HCT116 (cell line): Measurements from ENCODE around the gene SGMS2. TPM values are rescaled to one million over a fixed set of nuclear protein-coding genes. Genes with fewer than 3 reads are reported as not detected.

Experiments
- ATAC-seq: fragments of 200-7000 bp; cut with Tn5 transposase; 2 replicates; pipeline ENCODE4 v1.9.1; 2020; ENCODE audit warnings: mild to moderate bottlenecking, moderate library complexity
- BruUV-seq: library from RNA; stranded (reverse); fragments of 400-500 nt; replicated peaks from 2 replicates; lab custom pipeline; 2021; lab: Mats Ljungman, UMichigan
- CTCF ChIA-PET: fragments of 300-600 bp; sonication (Branson Sonifier 250); formaldehyde crosslinking; loops from one replicate; lab custom pipeline; 2021; ENCODE audit warnings: antibody characterized with exemption; lab: Charles Lee
- POLR2A ChIA-PET: fragments of 300-600, 350-600 bp; sonication (Branson Sonifier 250); formaldehyde crosslinking; loops from one replicate; lab custom pipeline; 2021; ENCODE audit warnings: antibody characterized with exemption; lab: Charles Lee
- RAD21 ChIA-PET, 2 experiments: fragments of 300-600 bp; sonication (Branson Sonifier 250); formaldehyde crosslinking; loops; one replicate each; lab custom pipeline; 2023; ENCODE audit warnings: low total read pairs in 2 of 2; ENCODE audit not compliant: uncharacterized antibody in 2 of 2, unreplicated experiment in 2 of 2, low non-redundant PET in 1 of 2; lab: Charles Lee
- DNase-seq: peaks from one replicate; pipeline ENCODE4 v3.0.0-alpha.2; 2010; ENCODE audit warnings: low read depth, low spot score
- H2AFZ ChIP-seq: fragments of 200-600 bp; shearing (Covaris generic), sonication (generic); 2 replicates; pipeline ENCODE4 v1.6.1; 2017; ENCODE audit warnings: low read depth, mixed run types, mixed read lengths, antibody characterized with exemption, low read length; ENCODE audit not compliant: poor library complexity, severe bottlenecking
- H3K27ac ChIP-seq: 2 replicates; pipeline ENCODE4 v1.5.1; 2012; ENCODE audit warnings: low read depth, low read length
- H3K27me3 ChIP-seq: fragments of 200-600 bp; sonication (generic); 2 replicates; pipeline ENCODE4 v1.6.1; 2016; ENCODE audit warnings: mixed run types, low read length, mixed read lengths; ENCODE audit not compliant: insufficient read depth
- H3K36me3 ChIP-seq, 2 experiments: fragments of 200-500 bp in 1 of 2; fragments of 200-600 bp in 1 of 2; sonication (Bioruptor generic) in 1 of 2; sonication (generic) in 1 of 2; 2 replicates each; pipeline versions ENCODE4 v1.5.1 to v1.6.1; 2014 to 2016; ENCODE audit warnings: low read length in 2 of 2, inconsistent platforms in 1 of 2, mixed read lengths in 1 of 2, mixed run types in 1 of 2; ENCODE audit not compliant: insufficient read depth in 2 of 2, control insufficient read depth in 1 of 2
- H3K4me1 ChIP-seq, 2 experiments: fragments of 200-600 bp in 1 of 2; sonication (generic) in 1 of 2; 2 replicates each; pipeline versions ENCODE4 v1.5.1 to v1.6.1; 2012 to 2017; ENCODE audit warnings: low read length in 2 of 2, inconsistent platforms in 1 of 2, mild to moderate bottlenecking in 1 of 2, mixed read lengths in 1 of 2, mixed run types in 1 of 2, moderate library complexity in 1 of 2; ENCODE audit not compliant: insufficient read depth in 2 of 2, control insufficient read depth in 1 of 2
- H3K4me2 ChIP-seq: fragments of 200-600 bp; sonication (generic); 2 replicates; pipeline ENCODE4 v1.6.1; 2017; ENCODE audit warnings: mixed run types, low read length, mixed read lengths
- H3K4me3 ChIP-seq, 2 experiments: fragments of 200-600 bp in 1 of 2; sonication (generic) in 1 of 2; replicated peaks in 1 of 2; 2 replicates each; pipeline ENCODE4 v1.5.1; 2011 to 2016; ENCODE audit warnings: low read length in 2 of 2, control low read depth in 1 of 2, low read depth in 1 of 2, mild to moderate bottlenecking in 1 of 2, mixed read lengths in 1 of 2, mixed run types in 1 of 2
- H3K79me2 ChIP-seq: fragments of 200-600 bp; sonication (generic); 2 replicates; pipeline ENCODE4 v1.6.1; 2017; ENCODE audit warnings: mild to moderate bottlenecking, mixed run types, low read length, moderate library complexity, mixed read lengths; ENCODE audit not compliant: insufficient read depth
- H3K9ac ChIP-seq: fragments of 200-600 bp; sonication (generic); 2 replicates; pipeline ENCODE4 v1.6.1; 2016; ENCODE audit warnings: low read length, mixed read lengths
- H3K9me2 ChIP-seq: fragments of 200-600 bp; sonication (generic), shearing (Covaris generic); 2 replicates; pipeline ENCODE4 v1.6.1; 2017; ENCODE audit warnings: mixed run types, mild to moderate bottlenecking, moderate library complexity; ENCODE audit not compliant: insufficient read depth
- H3K9me3 ChIP-seq, 2 experiments: fragments of 200-500 bp in 1 of 2; fragments of 200-600 bp in 1 of 2; sonication (Bioruptor generic) in 1 of 2; sonication (generic) in 1 of 2; 2 replicates each; pipeline ENCODE4 v1.6.1; 2014 to 2017; ENCODE audit warnings: low read length in 2 of 2, mixed read lengths in 2 of 2, inconsistent platforms in 1 of 2, low read depth in 1 of 2, mild to moderate bottlenecking in 1 of 2, mixed run types in 1 of 2, moderate library complexity in 1 of 2; ENCODE audit not compliant: control insufficient read depth in 1 of 2, insufficient read depth in 1 of 2
- H4K20me1 ChIP-seq: fragments of 200-600 bp; sonication (generic), shearing (Covaris generic); 2 replicates; pipeline ENCODE4 v1.6.1; 2017; ENCODE audit warnings: mixed run types, mild to moderate bottlenecking, moderate library complexity; ENCODE audit not compliant: insufficient read depth
- CBX3 ChIP-seq: IDR thresholded peaks from 2 replicates; pipeline ENCODE4 v1.6.1; 2012; ENCODE audit warnings: low read depth
- EGR1 ChIP-seq: IDR thresholded peaks from 2 replicates; pipeline ENCODE4 v1.6.1; 2012; ENCODE audit warnings: low read depth
- EZH2phosphoT487 ChIP-seq: fragments of 200-600 bp; IDR thresholded peaks from 2 replicates; pipeline ENCODE4 v1.6.1; 2018; ENCODE audit warnings: antibody characterized with exemption, borderline replicate concordance
- FOSL1 ChIP-seq: IDR thresholded peaks from 2 replicates; pipeline ENCODE4 v1.6.1; 2012; ENCODE audit warnings: low read depth
- JUND ChIP-seq: IDR thresholded peaks from 2 replicates; pipeline ENCODE4 v1.6.1; 2012
- POLR2AphosphoS5 ChIP-seq: IDR thresholded peaks from 2 replicates; pipeline ENCODE4 v1.6.1; 2011; ENCODE audit warnings: mild to moderate bottlenecking, low read depth, low read length, moderate library complexity
- ZBTB33 ChIP-seq: IDR thresholded peaks from 2 replicates; pipeline ENCODE4 v1.6.1; 2011; ENCODE audit warnings: mild to moderate bottlenecking, low read length, moderate library complexity; ENCODE audit not compliant: insufficient replicate concordance; ENCODE audit errors: extremely low read depth
- ZFX ChIP-seq: fragments of 450-650 bp; IDR thresholded peaks from 2 replicates; pipeline ENCODE4 v1.6.1; 2017
- ZNF274 ChIP-seq: fragments of 200-500 bp; sonication (Bioruptor generic); IDR thresholded peaks from 2 replicates; pipeline ENCODE4 v1.6.1; 2014; ENCODE audit warnings: mild to moderate bottlenecking, low read depth, low read length, inconsistent platforms
- intact Hi-C: fragments of 100-400 bp; cut with micrococcal nuclease; formaldehyde crosslinking; loops from 2 replicates; pipeline ENCODE4 v1.10.0; 2022
- total RNA-seq: library from RNA; stranded (reverse); gene quantifications from one replicate; pipeline ENCODE4 v1.2.1, GENCODE V29; 2021; ENCODE audit not compliant: unreplicated experiment
- TF ChIP-seq, protein P1 (sequence below): IDR thresholded peaks from 2 replicates; pipeline ENCODE4 v1.6.1; 2012; ENCODE audit warnings: low read depth
- TF ChIP-seq, protein P2 (sequence below): IDR thresholded peaks from 2 replicates; pipeline ENCODE4 v1.6.1; 2012

The SGMS2 gene
- total RNA-seq, 1 experiment from 2014 or later: 36.6 TPM

- H3K27me3 ChIP-seq: no peaks in the 10 kb centered on the region
- H3K36me3 ChIP-seq: no peaks in the 10 kb centered on the region
- H4K20me1 ChIP-seq: no peaks in the 10 kb centered on the region
- H3K4me1 ChIP-seq: no peaks in the 10 kb centered on the region
- no peak overlapping the region for H2AFZ ChIP-seq
- RAD21 ChIA-PET: no interaction called here
- ATAC-seq: no peak
- intact Hi-C loops: no loop called here
- H3K9ac ChIP-seq: no peak overlapping the region
- H3K4me3 ChIP-seq: no peak overlapping the region
- TF ChIP-seq ZBTB33 (no peak), JUND (no peak), POLR2AphosphoS5 (no peak)
- TF ChIP-seq, all 23 proteins: peak for 0
- BruUV-seq: no TSS peak
- H3K4me2 ChIP-seq: no peak overlapping the region
- no peaks in the 10 kb centered on the region for H3K9me2 ChIP-seq
- H3K79me2 ChIP-seq: no peaks in the 10 kb centered on the region
- DNase-seq: no peak
- no peak overlapping the region for H3K27ac ChIP-seq
- no peaks in the 10 kb centered on the region for H3K9me3 ChIP-seq
- ChIA-PET CTCF (no interaction called here), POLR2A (no interaction called here)
Measured at GRCh38 chr4:107793996-107794395, 30.7 kb upstream of the SGMS2 start.

DNA sequence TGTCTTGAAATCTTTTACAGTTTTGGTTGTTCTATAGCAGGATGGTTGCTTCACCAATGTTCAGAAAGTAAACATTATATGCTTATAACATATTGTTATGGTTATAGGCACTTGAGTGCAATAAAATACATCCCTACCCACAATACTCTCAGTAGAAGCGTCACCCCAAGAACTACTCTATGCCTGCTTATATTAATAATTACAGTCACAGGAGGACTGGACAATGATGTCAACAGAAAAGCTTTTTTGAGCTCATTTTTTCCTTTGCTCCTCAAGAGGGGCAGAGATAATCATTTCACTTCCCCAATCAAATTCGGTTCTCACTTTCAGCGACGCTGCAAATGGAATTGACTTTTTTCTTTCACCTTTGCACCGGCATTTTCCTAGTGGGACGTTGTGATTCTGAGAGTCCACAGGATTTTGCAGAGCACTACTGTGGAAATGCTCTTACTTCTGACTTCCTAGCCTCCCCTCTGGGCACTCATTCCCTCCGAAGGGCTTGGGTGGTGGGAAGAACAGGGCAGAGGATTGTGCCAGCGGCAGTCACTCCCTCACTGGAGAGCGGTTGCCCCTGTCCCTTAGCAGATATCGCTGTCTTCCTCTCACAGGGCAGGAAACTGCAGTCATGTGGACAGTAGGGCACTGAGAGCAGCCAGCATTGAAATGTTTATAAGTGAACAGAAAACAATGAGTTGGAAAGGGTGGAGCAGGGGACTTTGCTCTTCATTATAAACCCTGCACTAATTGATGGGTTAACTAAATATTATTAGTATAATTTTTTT, 24.9 kb upstream of the SGMS2 start:
- no peak for ATAC-seq
- no peaks in the 10 kb centered on the region for H3K27me3 ChIP-seq
- H2AFZ ChIP-seq: no peak overlapping the region
- H3K79me2 ChIP-seq: no peaks in the 10 kb centered on the region
- no peak overlapping the region for H3K9ac ChIP-seq
- peaks cover 0 to 7% of the 10 kb centered on the region in 2 experiments; a peak in 2 of 4 replicates for H3K4me1 ChIP-seq
- no TSS peak for BruUV-seq
- no peaks in the 10 kb centered on the region for H3K36me3 ChIP-seq
- no peak overlapping the region for H3K27ac ChIP-seq
- ChIA-PET RAD21 (no interaction called here), CTCF (no interaction called here), POLR2A (no interaction called here)
- no peak for DNase-seq
- intact Hi-C loops: no loop called here
- no peak overlapping the region for H3K4me2 ChIP-seq
- no peaks in the 10 kb centered on the region for H4K20me1 ChIP-seq
- H3K9me2 ChIP-seq: no peaks in the 10 kb centered on the region
- no peak overlapping the region for H3K4me3 ChIP-seq
- H3K9me3 ChIP-seq: no peaks in the 10 kb centered on the region
- TF ChIP-seq, protein P1, sequence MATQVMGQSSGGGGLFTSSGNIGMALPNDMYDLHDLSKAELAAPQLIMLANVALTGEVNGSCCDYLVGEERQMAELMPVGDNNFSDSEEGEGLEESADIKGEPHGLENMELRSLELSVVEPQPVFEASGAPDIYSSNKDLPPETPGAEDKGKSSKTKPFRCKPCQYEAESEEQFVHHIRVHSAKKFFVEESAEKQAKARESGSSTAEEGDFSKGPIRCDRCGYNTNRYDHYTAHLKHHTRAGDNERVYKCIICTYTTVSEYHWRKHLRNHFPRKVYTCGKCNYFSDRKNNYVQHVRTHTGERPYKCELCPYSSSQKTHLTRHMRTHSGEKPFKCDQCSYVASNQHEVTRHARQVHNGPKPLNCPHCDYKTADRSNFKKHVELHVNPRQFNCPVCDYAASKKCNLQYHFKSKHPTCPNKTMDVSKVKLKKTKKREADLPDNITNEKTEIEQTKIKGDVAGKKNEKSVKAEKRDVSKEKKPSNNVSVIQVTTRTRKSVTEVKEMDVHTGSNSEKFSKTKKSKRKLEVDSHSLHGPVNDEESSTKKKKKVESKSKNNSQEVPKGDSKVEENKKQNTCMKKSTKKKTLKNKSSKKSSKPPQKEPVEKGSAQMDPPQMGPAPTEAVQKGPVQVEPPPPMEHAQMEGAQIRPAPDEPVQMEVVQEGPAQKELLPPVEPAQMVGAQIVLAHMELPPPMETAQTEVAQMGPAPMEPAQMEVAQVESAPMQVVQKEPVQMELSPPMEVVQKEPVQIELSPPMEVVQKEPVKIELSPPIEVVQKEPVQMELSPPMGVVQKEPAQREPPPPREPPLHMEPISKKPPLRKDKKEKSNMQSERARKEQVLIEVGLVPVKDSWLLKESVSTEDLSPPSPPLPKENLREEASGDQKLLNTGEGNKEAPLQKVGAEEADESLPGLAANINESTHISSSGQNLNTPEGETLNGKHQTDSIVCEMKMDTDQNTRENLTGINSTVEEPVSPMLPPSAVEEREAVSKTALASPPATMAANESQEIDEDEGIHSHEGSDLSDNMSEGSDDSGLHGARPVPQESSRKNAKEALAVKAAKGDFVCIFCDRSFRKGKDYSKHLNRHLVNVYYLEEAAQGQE: no peak
- no peak for TF ChIP-seq ZNF274
- TF ChIP-seq POLR2AphosphoS5: no peak
- no peak for TF ChIP-seq CBX3
- TF ChIP-seq FOSL1: no peak
- no peak for TF ChIP-seq EGR1
- no peak for TF ChIP-seq ZFX
- TF ChIP-seq EZH2phosphoT487: no peak
- TF ChIP-seq, protein P2, sequence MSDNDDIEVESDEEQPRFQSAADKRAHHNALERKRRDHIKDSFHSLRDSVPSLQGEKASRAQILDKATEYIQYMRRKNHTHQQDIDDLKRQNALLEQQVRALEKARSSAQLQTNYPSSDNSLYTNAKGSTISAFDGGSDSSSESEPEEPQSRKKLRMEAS: no peak
